Breast epithelium (tissue), 4 donors: ENCODE results near the gene KASH5. TPM values are rescaled to one million over a fixed set of nuclear protein-coding genes. Genes with fewer than 3 reads are reported as not detected.

Experiments
- DNase-seq, 2 donors: peaks; one replicate each; pipeline ENCODE4 v3.0.0-alpha.2; 2019; ENCODE audit warnings: low spot score in 2 of 2
- H3K27ac ChIP-seq, 2 donors: fragments of 200-600 bp; sonication (generic) in 1 of 2; one replicate each; pipeline ENCODE4 v1.5.1; 2016 to 2019; ENCODE audit warnings: mild to moderate bottlenecking in 1 of 2
- H3K27me3 ChIP-seq, 2 donors: fragments of 200-600 bp; sonication (generic) in 1 of 2; one replicate each; pipeline versions ENCODE4 v1.5.1 to v1.6.0; 2017 to 2019; ENCODE audit warnings: control low read depth in 1 of 2, mild to moderate bottlenecking in 1 of 2
- H3K36me3 ChIP-seq: fragments of 200-600 bp; one replicate; pipeline ENCODE4 v1.5.1; 2019
- H3K4me1 ChIP-seq, 2 donors: fragments of 200-600 bp; sonication (generic); one replicate each; pipeline ENCODE4 v1.5.1; 2016 to 2019; ENCODE audit warnings: control low read depth in 1 of 2
- H3K4me3 ChIP-seq, 3 donors: fragments of 200-600 bp; sonication (generic); 1 replicate in 2 of 3; 2 replicates in 1 of 3; pipeline ENCODE4 v1.5.1; 2016 to 2019; ENCODE audit warnings: mild to moderate bottlenecking in 3 of 3, moderate library complexity in 2 of 3
- H3K9me3 ChIP-seq, 2 donors: fragments of 200-600 bp; sonication (generic) in 1 of 2; one replicate each; pipeline ENCODE4 v1.5.1; 2016 to 2019; ENCODE audit warnings: control low read depth in 1 of 2
- CTCF ChIP-seq, 3 donors: fragments of 450-650 bp; IDR thresholded peaks; one replicate each; pipeline ENCODE4 v1.5.1; 2016 to 2017; ENCODE audit warnings: antibody characterized with exemption in 3 of 3, mild to moderate bottlenecking in 3 of 3, moderate library complexity in 3 of 3
- POLR2A ChIP-seq: fragments of 450-650 bp; IDR thresholded peaks from one replicate; pipeline ENCODE4 v1.6.1; 2016; ENCODE audit warnings: antibody characterized with exemption, mild to moderate bottlenecking, moderate library complexity
- POLR2AphosphoS5 ChIP-seq, 3 donors: sonication (generic); formaldehyde crosslinking; IDR thresholded peaks; one replicate each; pipeline ENCODE4 v1.6.1; 2017; ENCODE audit warnings: antibody characterized with exemption in 3 of 3
- intact Hi-C: fragments of 100-400 bp; cut with DNase I; formaldehyde crosslinking; loops from one replicate; pipeline ENCODE4 v1.15.1; 2023; ENCODE audit warnings: low total_unique reads
- total RNA-seq, 3 donors: library from RNA; depleted of rRNA; stranded (reverse); fragments of >200 nt; gene quantifications; one replicate each; pipeline ENCODE4 v1.1.0, GENCODE V29; 2016

Gene KASH5
- total RNA-seq, 3 donors from 2014 or later = 1.9 TPM; not detected in 2

GRCh38 chr19:49450405-49450804, 62.4 kb downstream of the KASH5 start:
- no peaks in the 10 kb centered on the region for H3K9me3 ChIP-seq
- H3K27ac ChIP-seq = no peak overlapping the region
- peak overlapping the region in 2 of 3 donors; percentile 87 to 94 for H3K4me3 ChIP-seq
- TF ChIP-seq POLR2AphosphoS5 (IDR thresholded peaks at IDR 0.05) = no peak
- no peak for TF ChIP-seq CTCF (IDR thresholded peaks at IDR 0.05)
- TF ChIP-seq POLR2A = no peak
- H3K27me3 ChIP-seq = no peaks in the 10 kb centered on the region
- DNase-seq = no peak
- intact Hi-C loops = no loop called here
- no peaks in the 10 kb centered on the region for H3K36me3 ChIP-seq
- H3K4me1 ChIP-seq = peaks cover 0 to 8% of the 10 kb centered on the region in 2 donors

- intact Hi-C loops = no loop called here
- H3K27ac ChIP-seq = peak within 1 kb of the TSS; percentile 97 to 98
- no peaks in the 10 kb centered on the region for H3K27me3 ChIP-seq
- no peaks in the 10 kb centered on the region for H3K9me3 ChIP-seq
- peak within 1 kb of the TSS; percentile 73 to 94 (median 87) for H3K4me3 ChIP-seq
- TF ChIP-seq POLR2A (no peak), POLR2AphosphoS5 (IDR thresholded peaks at IDR 0.05) (peak; percentile 79 to 94 (median 92)), CTCF (IDR thresholded peaks at IDR 0.05) (no peak)
- no peaks in the 10 kb centered on the region for H3K36me3 ChIP-seq
- peak; percentile 96 to 99 for DNase-seq
- H3K4me1 ChIP-seq = peaks cover 0 to 8% of the 10 kb centered on the region in 2 donors
Observed at GRCh38 chr19:49451430-49452181, 63.6 kb downstream of the KASH5 start, which contains the start of gene PIH1D1. Gene PIH1D1, minus strand, starts transcription at chr19:49451814. Its CDS starts 240 bp downstream, at chr19:49451574.

- Histone ChIP-seq H3K27me3 (no peaks in the 10 kb centered on the region), H3K9me3 (no peaks in the 10 kb centered on the region), H3K4me3 (peak within 1 kb of the TSS; percentile 57 to 94 (median 87)), H3K36me3 (no peaks in the 10 kb centered on the region), H3K4me1 (peaks cover 0 to 8% of the 10 kb centered on the region in 2 donors), H3K27ac (peak within 1 kb of the TSS; percentile 97 to 98)
- intact Hi-C loops = no loop called here
- peak; percentile 97 to 98 for DNase-seq
- TF ChIP-seq POLR2AphosphoS5 (IDR thresholded peaks at IDR 0.05) = peak; percentile 79 to 96 (median 91)
- TF ChIP-seq POLR2A = peak; percentile 83
- no peak for TF ChIP-seq CTCF (IDR thresholded peaks at IDR 0.05)
Observed at GRCh38 chr19:49453013-49453756, 65.1 kb downstream of the KASH5 start, which contains the start of gene ALDH16A1. Gene ALDH16A1, plus strand, starts transcription at chr19:49453225. Its CDS starts 107 bp downstream, at chr19:49453332.

- Histone ChIP-seq H3K9me3 (no peaks in the 10 kb centered on the region), H3K27me3 (no peaks in the 10 kb centered on the region), H3K36me3 (no peaks in the 10 kb centered on the region), H3K4me3 (peak overlapping the region; percentile 57 to 94 (median 64)), H3K4me1 (peaks cover 0 to 8% of the 10 kb centered on the region in 2 donors), H3K27ac (peak overlapping the region; percentile 97 to 98)
- no peak for TF ChIP-seq CTCF (IDR thresholded peaks at IDR 0.05)
- TF ChIP-seq POLR2AphosphoS5 (IDR thresholded peaks at IDR 0.05) = no peak
- TF ChIP-seq POLR2A = no peak
- no peak for DNase-seq
- intact Hi-C loops = no loop called here
Observed at GRCh38 chr19:49453757-49454240, 65.8 kb downstream of the KASH5 start.
